Neuron (in vitro differentiated cells): ENCODE measurements around the gene PDLIM5.
"Not testable (repeated sequence)": the region's sequence is repeated elsewhere in the genome, so short reads cannot be mapped to it uniquely, and the experiment has no call there.

Source experiments
- H2AFZ ChIP-seq: one replicate; pipeline ENCODE4 v1.6.1; 2013; ENCODE audit warnings: low read depth, mild to moderate bottlenecking, inconsistent platforms, low read length, moderate library complexity
- H3K27me3 ChIP-seq: one replicate; pipeline ENCODE4 v1.6.1; 2013; ENCODE audit warnings: low read length; ENCODE audit not compliant: insufficient read depth
- H3K36me3 ChIP-seq: one replicate; pipeline ENCODE4 v1.6.1; 2013; ENCODE audit warnings: low read length; ENCODE audit not compliant: insufficient read depth
- H3K4me1 ChIP-seq: one replicate; pipeline ENCODE4 v1.6.1; 2013; ENCODE audit warnings: low read length; ENCODE audit not compliant: insufficient read depth
- H3K4me3 ChIP-seq: 2 replicates; pipeline ENCODE4 v1.5.1; 2013; ENCODE audit warnings: mild to moderate bottlenecking, low read length, moderate library complexity
- H3K9me3 ChIP-seq: one replicate; pipeline ENCODE4 v1.6.1; 2013; ENCODE audit warnings: low read length

The PDLIM5 gene

DNA sequence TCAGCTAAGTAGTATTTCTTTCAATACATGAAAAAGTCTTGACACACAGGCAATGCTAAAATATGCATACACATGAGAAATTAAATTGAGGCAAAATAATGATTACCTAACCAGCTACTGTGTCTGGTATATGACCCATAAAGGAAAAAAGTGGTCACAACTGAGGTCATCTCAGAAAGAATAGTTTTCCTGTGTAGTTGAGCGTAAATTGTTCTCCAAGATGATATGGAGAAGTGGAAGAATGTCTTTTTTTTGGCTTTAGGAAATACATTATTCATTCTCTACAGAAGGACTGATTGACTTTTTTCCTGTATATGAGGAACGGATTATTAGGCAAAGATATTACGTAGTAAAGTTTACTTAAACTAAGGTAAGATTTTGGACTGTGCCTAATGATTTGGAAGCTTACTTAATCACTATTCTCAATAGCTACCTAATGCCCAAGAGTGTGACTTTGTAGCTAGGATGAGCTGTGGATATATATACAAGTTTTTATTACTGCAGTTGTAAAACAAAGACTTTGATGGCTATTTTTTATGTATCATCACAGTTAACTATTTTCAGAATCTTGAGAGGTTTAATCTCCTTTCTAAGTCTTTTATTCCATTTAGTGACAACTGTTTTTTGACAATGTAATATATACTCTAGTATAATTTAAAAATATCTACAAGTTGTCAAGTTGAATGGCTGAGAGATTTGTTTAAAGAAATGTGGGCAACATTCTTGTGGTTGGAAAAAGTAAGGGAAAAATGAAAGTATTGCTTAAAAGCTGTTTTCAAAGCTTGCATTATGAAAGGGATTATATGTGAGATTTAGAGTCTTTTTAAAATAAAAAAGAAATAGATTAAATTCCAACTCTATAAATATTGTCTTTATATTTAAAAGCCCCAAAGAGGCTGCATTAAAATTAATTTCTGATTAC is 100.2 kb downstream of the PDLIM5 start:
- no peaks in the 10 kb centered on the region for H3K36me3 ChIP-seq
- peaks cover 4% of the 10 kb centered on the region for H3K9me3 ChIP-seq
- H3K4me3 ChIP-seq, result no peak overlapping the region
- H3K4me1 ChIP-seq, result no peaks in the 10 kb centered on the region
- no peaks in the 10 kb centered on the region for H3K27me3 ChIP-seq
- H2AFZ ChIP-seq, result no peak overlapping the region

- H3K27me3 ChIP-seq, H3K4me3 ChIP-seq: not testable (repeated sequence)
Observed at GRCh38 chr4:94556047-94556446, 104.3 kb downstream of the PDLIM5 start.

DNA sequence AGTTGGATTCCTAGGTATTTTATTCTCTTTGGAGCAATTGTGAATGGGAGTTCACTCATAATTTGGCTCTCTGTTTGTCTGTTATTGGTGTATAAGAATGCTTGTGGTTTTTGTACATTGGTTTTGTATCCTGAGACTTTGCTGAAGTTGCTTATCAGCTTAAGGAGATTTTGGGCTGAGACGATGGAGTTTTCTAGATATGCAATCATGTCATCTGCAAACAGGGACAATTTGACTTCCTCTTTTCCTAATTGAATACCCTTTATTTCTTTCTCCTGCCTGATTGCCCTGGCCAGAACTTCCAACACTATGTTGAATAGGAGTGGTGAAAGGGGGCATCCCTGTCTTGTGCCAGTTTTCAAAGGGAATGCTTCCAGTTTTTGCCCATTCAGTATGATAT is 105.9 kb downstream of the PDLIM5 start:
- H3K36me3 ChIP-seq, H2AFZ ChIP-seq, H3K27me3 ChIP-seq, H3K4me1 ChIP-seq, H3K4me3 ChIP-seq, H3K9me3 ChIP-seq: not testable (repeated sequence)

More at GRCh38 chr4:94556047-94556446, 104.3 kb downstream of the PDLIM5 start:
- H2AFZ ChIP-seq, H3K9me3 ChIP-seq, H3K36me3 ChIP-seq, H3K4me1 ChIP-seq: not testable (repeated sequence)

DNA sequence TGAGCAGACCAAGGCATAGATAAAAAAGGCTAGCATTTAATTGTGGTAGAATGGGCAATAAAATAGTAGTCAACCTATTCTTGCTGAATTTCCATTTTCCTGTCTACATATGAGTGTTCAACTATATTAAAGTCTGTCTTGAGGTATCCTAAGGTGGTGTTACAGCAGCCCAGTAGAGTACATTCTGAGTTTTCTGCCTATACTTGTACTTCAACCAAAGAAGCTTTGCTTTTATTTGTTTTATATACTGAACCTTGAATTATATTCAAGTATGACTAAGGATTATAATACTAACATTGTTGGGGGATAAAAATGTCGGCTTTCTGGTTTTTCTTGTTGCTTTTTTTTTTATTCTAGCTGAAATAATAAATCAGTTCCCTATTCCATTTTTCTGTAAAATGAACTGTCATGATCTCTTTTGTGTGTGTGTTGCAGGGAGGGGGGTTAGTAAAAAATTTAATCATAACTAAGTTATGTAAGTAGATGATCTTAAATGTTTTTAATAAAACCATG is 106.7 kb downstream of the PDLIM5 start:
- Histone ChIP-seq H3K9me3 (peaks cover 2% of the 10 kb centered on the region), H3K36me3 (no peaks in the 10 kb centered on the region), H3K4me3 (no peak overlapping the region), H3K27me3 (no peaks in the 10 kb centered on the region), H3K4me1 (no peaks in the 10 kb centered on the region), H2AFZ (no peak overlapping the region)

GRCh38 chr4:94559351-94559806 is 107.6 kb downstream of the PDLIM5 start:
- peaks cover 2% of the 10 kb centered on the region for H3K9me3 ChIP-seq
- no peaks in the 10 kb centered on the region for H3K36me3 ChIP-seq
- no peak overlapping the region for H2AFZ ChIP-seq
- no peak overlapping the region for H3K4me3 ChIP-seq
- H3K4me1 ChIP-seq, result no peaks in the 10 kb centered on the region
- H3K27me3 ChIP-seq, result no peaks in the 10 kb centered on the region

- no peak overlapping the region for H2AFZ ChIP-seq
- no peaks in the 10 kb centered on the region for H3K27me3 ChIP-seq
- no peaks in the 10 kb centered on the region for H3K36me3 ChIP-seq
- peaks cover 2% of the 10 kb centered on the region for H3K9me3 ChIP-seq
- no peak overlapping the region for H3K4me3 ChIP-seq
- no peaks in the 10 kb centered on the region for H3K4me1 ChIP-seq
Observed at GRCh38 chr4:94561249-94562024, 109.7 kb downstream of the PDLIM5 start.

DNA sequence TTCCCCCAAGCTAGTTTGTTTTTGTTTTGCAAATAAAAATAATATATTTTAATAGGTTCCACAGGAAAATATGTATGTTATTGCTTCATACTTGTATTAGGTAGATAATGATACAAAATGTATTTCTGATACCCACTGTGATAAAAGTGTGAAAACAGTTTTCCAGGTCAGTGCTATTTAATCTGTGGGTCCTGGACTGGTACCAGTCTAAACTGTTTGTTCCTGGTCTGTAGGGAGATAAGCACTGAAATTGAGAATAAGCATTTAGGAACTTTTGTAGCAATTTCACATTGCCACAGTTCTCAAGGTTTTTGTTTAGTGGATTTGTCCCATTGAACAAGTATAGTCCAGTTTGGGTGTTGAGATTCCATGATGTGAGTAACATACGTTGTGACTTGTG is 110.5 kb downstream of the PDLIM5 start:
- H3K27me3 ChIP-seq, result no peaks in the 10 kb centered on the region
- peaks cover 2% of the 10 kb centered on the region for H3K9me3 ChIP-seq
- no peaks in the 10 kb centered on the region for H3K36me3 ChIP-seq
- H3K4me3 ChIP-seq, result no peak overlapping the region
- H2AFZ ChIP-seq, result no peak overlapping the region
- no peaks in the 10 kb centered on the region for H3K4me1 ChIP-seq

GRCh38 chr4:94564252-94564651 is 112.5 kb downstream of the PDLIM5 start:
- H3K4me1 ChIP-seq, result no peaks in the 10 kb centered on the region

DNA sequence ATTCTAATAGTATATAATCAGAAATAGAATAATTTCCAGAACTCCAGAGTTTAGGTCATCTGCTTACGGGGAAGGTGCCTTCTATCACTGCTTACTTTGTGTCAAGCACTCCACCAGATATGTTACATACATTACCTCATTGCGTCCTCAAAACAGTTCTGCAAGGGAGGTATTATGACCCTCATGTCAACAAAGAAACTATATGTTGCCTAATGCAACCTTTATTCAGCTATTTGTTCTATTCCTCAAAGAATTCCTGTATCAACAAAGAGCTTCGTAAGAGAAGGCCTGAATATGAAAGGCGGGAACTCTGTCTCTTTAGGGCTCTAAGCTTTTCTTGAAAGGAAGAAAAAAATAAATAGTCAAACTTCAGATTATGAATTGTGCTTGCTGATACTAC is 114.7 kb downstream of the PDLIM5 start:
- H3K4me3 ChIP-seq, result no peak overlapping the region
- H3K9me3 ChIP-seq, result no peaks in the 10 kb centered on the region
- H3K36me3 ChIP-seq, result no peaks in the 10 kb centered on the region
- H3K4me1 ChIP-seq, result peaks cover 11% of the 10 kb centered on the region
- no peak overlapping the region for H2AFZ ChIP-seq
- no peaks in the 10 kb centered on the region for H3K27me3 ChIP-seq

More at GRCh38 chr4:94564252-94564651, 112.5 kb downstream of the PDLIM5 start:
- H3K9me3 ChIP-seq, result peaks cover 2% of the 10 kb centered on the region
- H3K4me3 ChIP-seq, result no peak overlapping the region
- no peaks in the 10 kb centered on the region for H3K36me3 ChIP-seq
- H3K27me3 ChIP-seq, result no peaks in the 10 kb centered on the region
- H2AFZ ChIP-seq, result no peak overlapping the region

GRCh38 chr4:94567811-94568210 is 116.1 kb downstream of the PDLIM5 start:
- Histone ChIP-seq H3K27me3 (no peaks in the 10 kb centered on the region), H3K4me3 (no peak overlapping the region), H3K4me1 (peaks cover 14% of the 10 kb centered on the region), H3K36me3 (no peaks in the 10 kb centered on the region), H3K9me3 (no peaks in the 10 kb centered on the region), H2AFZ (no peak overlapping the region)

DNA sequence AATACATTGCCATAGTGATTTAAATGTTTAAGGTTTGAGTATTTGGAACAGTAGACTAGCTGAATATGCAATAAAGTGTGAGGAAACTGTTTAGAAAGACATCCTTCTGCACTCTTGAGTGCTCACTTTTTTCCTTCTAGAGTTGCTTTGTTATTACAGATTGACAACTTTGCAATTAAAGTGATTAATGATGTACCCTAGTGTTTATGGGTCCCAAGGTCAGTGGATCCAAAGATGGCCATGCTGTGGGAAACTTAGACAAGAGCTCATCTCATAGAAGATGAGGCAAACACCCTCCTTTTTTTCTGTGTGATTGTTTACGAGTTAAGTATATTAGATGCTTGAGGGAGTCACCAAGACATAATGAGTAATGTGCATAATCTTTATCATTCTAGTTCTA is 118.8 kb downstream of the PDLIM5 start:
- Histone ChIP-seq H3K27me3 (no peaks in the 10 kb centered on the region), H2AFZ (no peak overlapping the region), H3K36me3 (no peaks in the 10 kb centered on the region), H3K4me3 (no peak overlapping the region), H3K9me3 (no peaks in the 10 kb centered on the region), H3K4me1 (peaks cover 16% of the 10 kb centered on the region)

DNA sequence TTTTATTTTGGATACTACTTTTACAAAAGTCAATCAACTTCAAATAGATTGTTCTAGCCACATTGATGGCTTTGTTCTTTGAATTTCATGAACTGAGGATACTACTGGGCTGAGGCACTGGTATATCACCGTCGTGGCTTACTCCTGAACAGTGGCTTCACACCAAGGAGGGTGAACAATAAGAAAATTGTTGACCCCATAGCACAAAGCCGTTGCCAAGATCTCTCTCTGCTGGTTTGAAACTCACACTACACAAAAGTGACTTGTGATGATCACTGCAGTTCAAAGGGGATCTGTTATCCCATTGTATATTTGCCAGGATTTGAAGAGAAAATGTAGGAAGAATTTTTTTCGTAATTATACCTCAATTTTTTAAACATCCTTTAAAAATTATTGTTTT is 119.6 kb downstream of the PDLIM5 start:
- H3K9me3 ChIP-seq, result no peaks in the 10 kb centered on the region
- H3K4me3 ChIP-seq, result no peak overlapping the region
- no peaks in the 10 kb centered on the region for H3K36me3 ChIP-seq
- H3K27me3 ChIP-seq, result no peaks in the 10 kb centered on the region
- no peak overlapping the region for H2AFZ ChIP-seq
- H3K4me1 ChIP-seq, result peaks cover 23% of the 10 kb centered on the region

DNA sequence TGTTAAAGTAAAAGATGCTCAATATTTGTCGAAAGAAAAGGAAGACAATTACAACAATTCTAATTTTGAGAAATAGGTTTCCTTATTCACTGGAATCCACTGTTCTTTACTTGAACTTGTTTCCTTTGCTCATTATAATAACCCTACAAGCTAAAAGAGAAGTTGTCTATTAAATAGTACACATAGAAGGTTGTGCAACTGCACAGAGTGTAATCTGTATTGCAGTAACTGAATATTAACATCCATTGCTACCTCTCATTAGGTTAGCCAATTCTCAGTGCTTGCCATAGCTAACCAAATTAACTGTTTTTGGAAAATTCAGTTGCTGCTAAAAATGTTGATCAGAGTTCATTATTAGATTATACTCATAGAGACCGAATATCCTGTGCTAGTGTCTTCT is 120.0 kb downstream of the PDLIM5 start:
- no peaks in the 10 kb centered on the region for H3K9me3 ChIP-seq
- H3K4me3 ChIP-seq, result no peak overlapping the region
- H3K4me1 ChIP-seq, result peaks cover 27% of the 10 kb centered on the region
- H2AFZ ChIP-seq, result no peak overlapping the region
- no peaks in the 10 kb centered on the region for H3K27me3 ChIP-seq
- no peaks in the 10 kb centered on the region for H3K36me3 ChIP-seq
